NCI-H2227 treated with DMSO at 0.1 percent for 48 hours (cell line): ENCODE measurements around the gene CMSS1.

ENCODE experiments used
- DNase-seq: peaks from one replicate; lab custom pipeline; 2025; lab: John Stamatoyannopoulos, UW

The CMSS1 gene

GRCh38 chr3:100083209-100083608 is 265.5 kb downstream of the CMSS1 start:
- no peak for DNase-seq

DNA sequence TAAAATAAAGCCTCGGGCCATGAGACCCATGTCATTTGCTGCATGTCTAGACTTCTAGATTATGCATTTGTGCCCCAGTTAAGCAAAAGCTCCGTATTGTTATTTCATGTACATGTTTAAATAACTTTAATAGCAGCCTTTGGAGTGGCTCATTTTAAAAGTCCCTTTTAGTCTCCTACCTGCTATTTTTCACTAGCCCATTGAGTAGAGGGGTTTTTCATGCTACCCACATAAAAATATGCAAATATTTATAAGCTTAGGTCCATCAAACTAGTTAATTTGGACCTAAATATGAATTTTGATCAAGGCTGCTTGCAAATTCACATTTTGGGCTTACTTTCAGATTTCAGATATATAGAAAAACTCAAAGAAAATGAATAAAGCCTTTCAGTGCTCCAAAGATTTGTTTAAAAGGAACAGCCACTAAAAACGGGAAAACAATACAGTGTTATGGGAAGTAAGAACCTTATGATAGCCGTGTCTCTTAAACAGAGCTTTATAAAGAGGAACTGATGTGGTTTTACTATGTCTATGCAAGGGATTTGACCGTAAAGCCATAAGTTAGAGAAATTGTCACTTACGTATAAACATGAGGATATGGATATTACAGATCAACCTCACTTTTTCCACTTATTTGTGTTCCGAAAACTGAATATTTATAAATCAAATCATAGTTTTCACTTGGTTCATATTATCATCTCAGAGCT is 266.6 kb downstream of the CMSS1 start:
- no peak for DNase-seq

DNA sequence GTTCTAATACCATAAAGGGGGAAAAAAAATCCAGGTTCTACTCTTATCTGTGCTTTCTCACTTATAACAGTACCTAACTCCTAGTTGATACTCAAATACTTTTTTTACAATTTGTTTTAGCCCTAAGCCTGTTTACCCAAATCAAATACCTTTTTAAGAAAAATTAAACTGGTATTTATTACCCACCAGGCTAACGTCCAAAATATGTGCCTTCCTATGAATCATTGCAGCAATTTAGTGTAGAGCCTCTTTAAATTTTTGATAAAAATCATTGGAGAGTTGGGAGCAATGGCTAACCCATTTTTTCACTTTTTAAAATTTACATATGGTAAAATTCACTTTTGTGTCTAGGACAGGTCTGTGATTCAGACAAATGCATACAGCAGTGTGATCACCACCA is 268.7 kb downstream of the CMSS1 start:
- DNase-seq, result no peak

GRCh38 chr3:100087198-100087597 is 269.5 kb downstream of the CMSS1 start:
- no peak for DNase-seq

- DNase-seq, result no peak
Observed at GRCh38 chr3:100088735-100089368, 271.2 kb downstream of the CMSS1 start.

DNA sequence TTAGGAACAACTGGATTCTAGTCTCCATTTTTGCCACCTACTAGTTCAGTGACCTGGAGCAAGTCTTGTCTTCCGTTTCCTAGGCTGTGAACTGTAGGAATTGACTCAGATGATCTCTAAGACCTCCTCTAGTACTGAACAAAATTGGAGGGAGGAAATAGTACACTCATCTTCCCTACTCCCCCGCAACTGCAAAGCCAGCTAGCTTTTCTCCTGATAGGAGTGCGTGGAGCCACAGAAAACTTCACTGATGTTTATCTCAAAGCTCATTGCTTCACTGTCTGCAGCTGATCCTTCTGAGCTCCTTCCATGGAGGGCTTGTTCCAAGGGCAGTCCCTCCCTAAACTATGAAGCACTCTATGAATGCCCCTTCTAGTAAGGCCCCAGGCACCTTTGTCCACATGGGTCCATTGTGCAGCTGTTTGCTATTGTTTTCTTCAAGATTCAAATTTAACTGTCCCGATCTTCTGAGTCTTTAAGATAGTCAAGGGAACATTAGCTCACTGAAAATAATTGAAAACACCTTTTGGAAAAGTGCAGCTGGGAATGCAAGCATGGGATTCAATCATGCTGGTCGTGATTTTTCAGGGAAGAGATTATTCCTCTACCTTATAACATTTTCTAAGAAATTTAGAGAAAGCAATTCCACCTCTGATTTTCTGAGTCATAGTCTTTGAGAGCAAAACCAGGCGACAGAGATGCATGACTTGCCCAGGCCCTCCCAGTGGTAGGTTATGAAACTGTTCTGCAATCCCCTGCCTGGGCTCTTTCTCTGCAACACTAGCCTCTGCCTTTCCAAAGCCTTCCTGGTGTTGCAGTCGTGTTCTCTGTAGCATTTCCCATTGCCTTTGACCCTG is 272.4 kb downstream of the CMSS1 start:
- DNase-seq, result no peak

DNA sequence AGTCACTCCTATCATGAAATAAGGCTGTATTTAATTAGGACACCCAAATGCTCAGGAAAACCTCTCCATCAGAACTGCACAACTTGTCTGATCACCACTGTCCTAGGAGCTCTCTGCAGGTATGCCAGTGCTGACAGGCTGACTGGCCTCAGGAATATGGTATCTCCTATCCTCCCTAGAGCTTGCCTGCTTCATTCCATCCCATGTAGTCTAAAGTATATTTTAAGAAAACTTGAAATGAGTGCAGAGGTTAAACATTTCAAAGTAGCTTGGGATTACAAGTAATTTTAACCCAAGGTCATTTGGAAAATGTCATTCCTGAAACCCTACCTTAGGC is 273.0 kb downstream of the CMSS1 start:
- DNase-seq, result no peak

GRCh38 chr3:100093831-100094230 is 276.2 kb downstream of the CMSS1 start:
- no peak for DNase-seq

DNA sequence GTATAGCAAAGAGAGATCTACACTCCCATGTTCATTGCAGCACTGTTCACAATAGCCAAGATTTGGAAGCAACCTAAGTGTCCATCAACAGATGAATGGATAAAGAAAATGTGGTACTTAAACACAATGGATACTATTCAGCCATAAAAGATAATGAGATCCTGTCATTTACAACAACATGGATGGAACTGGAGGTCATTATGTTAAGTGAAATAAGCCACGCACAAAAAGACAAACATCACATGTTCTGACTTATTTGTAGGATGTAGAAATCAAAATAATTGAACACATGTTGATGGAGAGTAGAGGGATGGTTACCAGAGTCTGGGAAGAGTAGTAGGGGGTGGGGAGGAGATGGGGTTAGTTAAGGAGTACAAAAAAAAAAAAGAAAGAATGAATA is 278.6 kb downstream of the CMSS1 start:
- peak; percentile 15 for DNase-seq

DNA sequence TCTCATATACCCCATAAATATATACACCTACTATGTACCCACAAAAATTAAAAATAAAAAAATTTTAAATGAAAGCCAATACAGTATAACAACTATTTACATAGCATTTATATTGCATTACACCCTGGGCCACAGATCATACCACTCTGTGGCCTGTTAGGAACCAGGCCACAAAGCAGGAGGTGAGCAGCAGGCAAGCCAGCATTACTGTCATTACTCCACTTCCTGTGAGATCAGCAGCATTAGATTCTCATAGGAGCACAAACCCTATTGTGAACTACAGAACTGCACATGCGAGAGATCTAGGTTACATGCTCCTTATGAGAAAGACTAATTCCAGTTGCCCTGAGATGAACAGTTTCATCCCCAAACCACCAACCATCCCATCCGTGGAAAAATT is 279.2 kb downstream of the CMSS1 start:
- no peak for DNase-seq

GRCh38 chr3:100097919-100098783 is 280.5 kb downstream of the CMSS1 start:
- no peak for DNase-seq

GRCh38 chr3:100098784-100099070 is 281.1 kb downstream of the CMSS1 start:
- DNase-seq, result no peak

- DNase-seq, result no peak
Observed at GRCh38 chr3:100099621-100100020, 282.0 kb downstream of the CMSS1 start.

DNA sequence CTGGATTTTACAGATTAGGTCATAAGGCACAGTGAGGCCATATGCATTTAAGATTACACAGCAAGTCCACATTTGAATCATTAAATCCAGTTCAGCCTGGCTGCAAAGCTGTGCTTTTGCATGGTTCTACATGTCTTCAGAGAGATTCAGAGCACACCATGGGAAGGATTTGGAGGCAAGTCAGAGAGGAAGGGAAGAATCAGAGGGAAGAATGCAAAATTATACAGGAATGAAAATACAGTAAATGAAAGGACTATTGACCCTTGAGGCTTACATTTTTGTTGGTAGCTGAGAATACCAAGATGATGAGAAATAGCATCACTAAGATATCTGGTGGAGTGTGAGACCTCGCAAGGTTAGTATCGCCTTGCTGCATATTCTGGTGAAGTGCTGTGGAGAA is 282.8 kb downstream of the CMSS1 start:
- DNase-seq, result no peak

- DNase-seq, result no peak
Observed at GRCh38 chr3:100102757-100103156, 285.1 kb downstream of the CMSS1 start.

- DNase-seq, result no peak
Observed at GRCh38 chr3:100103558-100104441, 286.1 kb downstream of the CMSS1 start.

DNA sequence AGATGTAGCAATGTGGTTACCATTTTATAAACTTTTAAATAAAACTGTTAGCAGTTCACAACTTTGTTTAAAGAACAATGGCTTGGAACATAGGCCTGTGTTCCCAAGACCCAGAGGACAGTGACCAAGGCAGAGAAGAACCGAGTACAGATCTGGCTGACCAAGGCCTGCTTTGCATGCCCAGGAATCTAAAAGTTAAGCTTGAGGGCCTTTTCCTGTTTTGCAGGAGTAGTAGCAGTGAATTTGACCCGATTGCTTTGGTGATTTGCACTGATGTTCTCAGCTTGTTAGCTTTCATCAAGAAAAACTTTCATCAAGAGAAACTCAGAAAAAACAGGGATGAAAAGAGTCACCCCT is 286.8 kb downstream of the CMSS1 start:
- DNase-seq, result no peak

DNA sequence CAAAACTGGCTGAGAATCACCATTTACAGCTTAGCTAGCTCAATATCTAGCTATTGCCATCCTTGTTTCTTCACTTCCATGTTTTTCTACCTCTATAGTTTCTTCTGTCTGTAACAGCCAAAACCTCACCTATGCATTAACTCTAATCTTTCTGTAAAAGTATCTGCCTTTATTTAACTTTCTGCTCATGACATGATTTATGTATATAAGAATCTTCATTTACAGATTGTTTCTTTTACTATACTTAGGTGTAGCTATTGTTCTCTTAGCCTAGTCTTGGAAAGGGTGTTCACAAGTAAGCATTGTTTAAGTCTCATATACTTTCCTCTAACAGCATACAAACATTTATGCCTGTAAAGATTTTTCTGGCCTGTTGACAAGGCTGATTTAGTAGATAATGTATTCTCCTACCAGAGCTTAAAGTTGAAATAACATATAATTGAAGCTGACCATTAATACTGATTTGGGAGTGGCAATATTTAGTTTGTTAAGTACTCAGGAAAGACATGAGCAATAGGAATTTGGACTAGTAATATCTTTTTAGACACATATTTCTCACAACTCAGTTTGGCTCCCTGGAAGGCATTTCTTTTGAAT is 287.3 kb downstream of the CMSS1 start:
- no peak for DNase-seq

DNA sequence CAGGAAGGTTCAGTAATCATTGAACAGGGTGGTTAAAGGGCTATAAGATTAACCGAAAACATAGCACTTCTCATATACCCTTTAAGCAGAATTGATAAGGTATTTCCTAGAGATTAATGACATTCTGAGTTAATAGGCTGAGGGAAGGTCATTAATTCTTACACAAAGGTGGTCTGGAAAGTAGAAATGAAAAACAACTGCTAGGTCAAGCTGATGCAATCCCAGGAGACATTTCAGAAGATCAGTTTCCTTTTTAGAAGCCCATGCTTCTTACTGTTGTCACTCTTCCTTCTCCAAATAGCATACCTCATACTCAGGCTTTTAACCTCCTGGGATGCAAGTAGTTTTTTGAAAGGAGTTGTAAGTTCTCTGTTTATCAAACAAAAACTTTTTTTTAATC is 287.8 kb downstream of the CMSS1 start:
- DNase-seq, result no peak

DNA sequence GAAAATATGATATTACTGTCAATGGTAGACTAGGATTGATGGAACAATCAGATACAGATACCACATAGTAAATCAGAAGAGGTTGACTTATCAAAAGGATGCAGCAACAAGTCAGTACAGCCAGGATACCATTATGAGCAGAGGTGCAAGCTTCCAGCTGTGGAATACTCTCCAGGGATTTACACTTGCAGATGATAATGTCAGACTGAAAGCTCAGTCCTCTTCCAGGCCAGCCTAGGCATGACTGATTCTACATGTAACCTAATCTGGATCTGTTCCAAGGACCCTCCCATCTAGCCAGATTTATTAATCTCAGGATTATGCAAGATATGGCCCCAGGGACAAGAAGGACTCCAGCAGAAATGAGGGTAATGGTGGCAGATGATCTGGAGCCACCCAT is 288.4 kb downstream of the CMSS1 start:
- no peak for DNase-seq

DNA sequence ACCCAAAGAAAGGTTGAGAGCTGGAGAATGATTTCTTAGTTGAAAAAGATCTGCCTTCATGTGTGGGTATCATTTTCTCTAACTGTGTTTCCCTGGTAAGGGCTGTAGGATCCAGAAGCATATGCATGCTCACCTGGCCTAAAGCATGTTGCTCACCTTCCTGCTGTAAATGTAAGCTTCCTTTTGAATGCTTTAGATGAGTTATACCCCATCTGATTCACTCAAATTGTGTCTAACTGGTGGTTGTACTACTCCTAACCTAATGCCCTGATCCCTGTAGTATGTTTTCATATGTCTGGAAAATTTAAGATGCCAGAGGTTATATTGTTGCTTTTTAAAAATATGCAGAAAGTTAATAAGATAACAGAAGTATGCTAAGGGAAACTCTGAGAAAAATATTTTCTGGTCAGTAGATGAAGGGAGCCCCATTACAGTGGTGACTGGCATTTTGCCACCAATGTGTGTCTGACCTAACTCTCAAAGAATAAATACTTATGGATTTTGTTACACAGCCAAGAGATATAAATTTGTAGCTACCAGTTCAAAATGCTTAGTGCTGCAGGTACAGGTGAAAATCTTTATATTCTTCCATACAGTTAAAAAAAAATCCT is 289.0 kb downstream of the CMSS1 start:
- no peak for DNase-seq
